Dendritic cell treated with granulocyte-macrophage colony-stimulating factor and Interleukin-4, amounts not matched to agents 40 ng/mL and 50 ng/mL, for 4 days (primary cell): ENCODE results near the gene DNAJC15.
A peak's percentile ranks its signal among the peaks of the same experiment; 100 is the strongest.
"Not testable (repeated sequence)": the region's sequence is repeated elsewhere in the genome, so short reads cannot be mapped to it uniquely, and the experiment has no call there.

Experiments
- H3K27ac Mint-ChIP-seq: one replicate; pipeline ENCODE4 v1.8.0; 2022; ENCODE audit warnings: mild to moderate bottlenecking, mixed read lengths
- H3K27me3 Mint-ChIP-seq: one replicate; pipeline ENCODE4 v1.8.0; 2022; ENCODE audit warnings: mild to moderate bottlenecking, mixed read lengths
- H3K36me3 Mint-ChIP-seq: one replicate; pipeline ENCODE4 v1.8.0; 2022; ENCODE audit warnings: low read depth, mixed read lengths
- H3K4me1 Mint-ChIP-seq: one replicate; pipeline ENCODE4 v1.8.0; 2022; ENCODE audit warnings: low read depth, mixed read lengths
- H3K4me3 Mint-ChIP-seq: one replicate; pipeline ENCODE4 v1.8.0; 2022; ENCODE audit warnings: mild to moderate bottlenecking, moderate library complexity, mixed read lengths
- H3K9me3 Mint-ChIP-seq: one replicate; pipeline ENCODE4 v1.8.0; 2022; ENCODE audit warnings: mixed read lengths
- intact Hi-C: fragments of 100-400 bp; cut with micrococcal nuclease; formaldehyde crosslinking; loops from one replicate; pipeline ENCODE4 v1.15.0; 2022

DNAJC15 gene

DNA sequence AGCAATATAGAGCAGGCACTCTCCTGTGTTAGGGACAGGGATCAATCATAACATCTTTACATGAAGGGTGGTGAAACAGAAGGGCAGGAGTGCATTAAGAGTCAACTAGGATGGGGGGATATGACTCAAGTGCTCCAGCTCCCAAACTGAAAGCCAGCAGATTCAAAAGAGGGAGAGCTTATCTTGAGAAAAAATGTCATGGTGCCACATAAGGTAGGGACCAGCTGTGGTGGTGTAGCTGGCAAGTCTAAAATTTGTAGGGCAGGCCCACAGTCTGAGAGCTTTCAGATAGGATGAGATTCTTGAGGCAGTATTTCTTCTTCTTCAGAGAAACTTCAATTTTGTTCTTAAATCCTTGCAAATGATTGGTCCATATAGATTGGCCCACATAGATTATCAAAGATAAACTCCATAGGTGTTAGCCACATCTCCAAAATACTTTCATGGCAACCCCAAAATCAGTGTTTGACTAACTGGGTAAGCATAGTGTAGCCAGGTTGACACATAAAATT lies 19.1 kb downstream of the DNAJC15 start:
- intact Hi-C loops: no loop called here
- H3K4me1 Mint-ChIP-seq: peaks cover 77% of the 10 kb centered on the region
- no peaks in the 10 kb centered on the region for H3K27me3 Mint-ChIP-seq

DNA sequence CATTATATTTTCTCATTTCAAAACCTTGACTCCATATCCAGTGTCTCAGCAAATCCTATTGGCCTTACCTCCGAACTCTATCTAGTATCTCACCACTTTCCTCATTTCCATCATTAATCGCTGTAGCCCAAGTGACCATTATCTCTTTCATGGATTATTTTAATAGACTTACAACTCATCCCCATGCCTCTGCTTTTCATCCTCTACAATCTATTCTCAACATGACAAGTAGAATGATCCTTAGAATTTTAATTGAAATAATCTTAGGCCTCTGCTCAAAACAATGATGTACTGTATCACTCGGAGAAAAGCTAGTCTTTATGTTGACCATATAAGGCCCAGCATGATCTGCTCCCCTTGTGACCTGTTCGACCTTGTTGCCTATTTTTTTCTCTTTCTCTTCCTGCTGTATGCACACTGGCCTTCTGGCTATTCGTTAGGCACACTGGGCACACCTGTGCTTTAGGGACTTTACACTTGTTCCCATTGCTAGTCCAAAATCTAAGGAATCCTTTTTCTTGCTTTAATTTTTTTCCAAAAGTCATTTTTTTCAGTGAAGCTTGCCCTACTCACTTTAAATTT lies 21.4 kb downstream of the DNAJC15 start:
- Mint-ChIP-seq H3K27ac (peak overlapping the region; percentile 95), H3K27me3 (no peaks in the 10 kb centered on the region), H3K9me3 (no peaks in the 10 kb centered on the region), H3K4me1 (peaks cover 66% of the 10 kb centered on the region), H3K36me3 (peaks cover 18% of the 10 kb centered on the region), H3K4me3 (peak overlapping the region; percentile 61)
- intact Hi-C loops: loop anchor here (5.0 kb wide), 1 partner anchor 53 kb away; the partner anchor contains the start of gene EPSTI1

More for the DNA sequence above, 19.1 kb downstream of the DNAJC15 start:
- H3K27ac Mint-ChIP-seq: no peak overlapping the region
- peaks cover 24% of the 10 kb centered on the region for H3K36me3 Mint-ChIP-seq
- no peaks in the 10 kb centered on the region for H3K9me3 Mint-ChIP-seq
- no peak overlapping the region for H3K4me3 Mint-ChIP-seq

GRCh38 chr13:43045302-43045773 lies 22.0 kb downstream of the DNAJC15 start:
- H3K27me3 Mint-ChIP-seq, H3K9me3 Mint-ChIP-seq: not testable (repeated sequence)
- peaks cover 18% of the 10 kb centered on the region for H3K36me3 Mint-ChIP-seq
- peaks cover 60% of the 10 kb centered on the region for H3K4me1 Mint-ChIP-seq
- H3K4me3 Mint-ChIP-seq: peak overlapping the region; percentile 61
- peak overlapping the region; percentile 95 for H3K27ac Mint-ChIP-seq
- intact Hi-C loops: loop anchor here (5.0 kb wide), 1 partner anchor 53 kb away; the partner anchor contains the start of gene EPSTI1

- peak overlapping the region; percentile 95 for H3K27ac Mint-ChIP-seq
- no peaks in the 10 kb centered on the region for H3K9me3 Mint-ChIP-seq
- peaks cover 57% of the 10 kb centered on the region for H3K4me1 Mint-ChIP-seq
- intact Hi-C loops: loop anchor here (5.0 kb wide), 1 partner anchor 54 kb away; the partner anchor contains the start of gene EPSTI1
- H3K27me3 Mint-ChIP-seq: no peaks in the 10 kb centered on the region
- no peak overlapping the region for H3K4me3 Mint-ChIP-seq
- H3K36me3 Mint-ChIP-seq: peaks cover 18% of the 10 kb centered on the region
Observed at GRCh38 chr13:43046259-43046658, 22.9 kb downstream of the DNAJC15 start.

- H3K9me3 Mint-ChIP-seq: no peaks in the 10 kb centered on the region
- no peaks in the 10 kb centered on the region for H3K27me3 Mint-ChIP-seq
- H3K4me3 Mint-ChIP-seq: no peak overlapping the region
- peaks cover 40% of the 10 kb centered on the region for H3K4me1 Mint-ChIP-seq
- no peak overlapping the region for H3K27ac Mint-ChIP-seq
- H3K36me3 Mint-ChIP-seq: peaks cover 9% of the 10 kb centered on the region
- intact Hi-C loops: no loop called here
Observed at GRCh38 chr13:43054803-43055802, 31.7 kb downstream of the DNAJC15 start.

GRCh38 chr13:43057653-43058317 lies 34.4 kb downstream of the DNAJC15 start:
- peak overlapping the region; percentile 36 for H3K27ac Mint-ChIP-seq
- intact Hi-C loops: no loop called here
- no peaks in the 10 kb centered on the region for H3K9me3 Mint-ChIP-seq

GRCh38 chr13:43058318-43058674 lies 34.9 kb downstream of the DNAJC15 start:
- intact Hi-C loops: no loop called here
- Mint-ChIP-seq H3K27me3 (no peaks in the 10 kb centered on the region), H3K4me3 (no peak overlapping the region), H3K4me1 (peaks cover 49% of the 10 kb centered on the region), H3K27ac (peak overlapping the region; percentile 36), H3K36me3 (peaks cover 22% of the 10 kb centered on the region), H3K9me3 (no peaks in the 10 kb centered on the region)

More at GRCh38 chr13:43057653-43058317, 34.4 kb downstream of the DNAJC15 start:
- H3K4me1 Mint-ChIP-seq: peaks cover 49% of the 10 kb centered on the region
- no peak overlapping the region for H3K4me3 Mint-ChIP-seq
- no peaks in the 10 kb centered on the region for H3K27me3 Mint-ChIP-seq
- H3K36me3 Mint-ChIP-seq: peaks cover 22% of the 10 kb centered on the region

DNA sequence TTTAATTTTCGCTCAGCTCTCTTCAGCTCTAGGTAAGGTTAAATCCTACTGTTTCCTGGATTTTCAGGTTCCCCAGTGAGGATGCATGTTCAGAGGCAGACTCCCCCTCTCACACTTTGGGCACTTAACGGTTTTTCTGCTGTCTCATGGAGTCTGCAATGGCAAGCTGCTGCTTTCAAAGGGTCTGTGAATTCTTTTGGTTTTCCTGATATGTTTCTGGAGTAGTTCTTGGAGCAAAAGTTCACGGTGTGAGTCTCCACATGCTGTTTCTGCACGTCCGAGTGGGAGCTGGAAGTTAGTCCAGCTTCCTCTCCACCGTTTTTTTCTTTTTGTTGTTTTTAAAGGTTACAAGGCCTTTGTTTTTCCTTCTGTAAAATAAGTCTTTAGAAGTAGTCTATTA lies 35.4 kb downstream of the DNAJC15 start:
- intact Hi-C loops: no loop called here
- H3K36me3 Mint-ChIP-seq: peaks cover 22% of the 10 kb centered on the region

GRCh38 chr13:43059779-43060178 lies 36.4 kb downstream of the DNAJC15 start:
- H3K27me3 Mint-ChIP-seq, intact Hi-C loops, H3K9me3 Mint-ChIP-seq, H3K4me3 Mint-ChIP-seq: not testable (repeated sequence)
- Mint-ChIP-seq H3K36me3 (peaks cover 22% of the 10 kb centered on the region), H3K4me1 (peaks cover 55% of the 10 kb centered on the region), H3K27ac (peak overlapping the region; percentile 44)

More for the DNA sequence above, 35.4 kb downstream of the DNAJC15 start:
- Mint-ChIP-seq H3K4me3 (no peak overlapping the region), H3K27me3 (no peaks in the 10 kb centered on the region), H3K27ac (peak overlapping the region; percentile 36), H3K9me3 (no peaks in the 10 kb centered on the region), H3K4me1 (peaks cover 49% of the 10 kb centered on the region)

GRCh38 chr13:43060806-43061205 lies 37.4 kb downstream of the DNAJC15 start:
- Mint-ChIP-seq H3K36me3 (peaks cover 22% of the 10 kb centered on the region), H3K4me1 (peaks cover 55% of the 10 kb centered on the region)
- H3K27ac Mint-ChIP-seq, H3K9me3 Mint-ChIP-seq, H3K4me3 Mint-ChIP-seq, H3K27me3 Mint-ChIP-seq, intact Hi-C loops: not testable (repeated sequence)

DNA sequence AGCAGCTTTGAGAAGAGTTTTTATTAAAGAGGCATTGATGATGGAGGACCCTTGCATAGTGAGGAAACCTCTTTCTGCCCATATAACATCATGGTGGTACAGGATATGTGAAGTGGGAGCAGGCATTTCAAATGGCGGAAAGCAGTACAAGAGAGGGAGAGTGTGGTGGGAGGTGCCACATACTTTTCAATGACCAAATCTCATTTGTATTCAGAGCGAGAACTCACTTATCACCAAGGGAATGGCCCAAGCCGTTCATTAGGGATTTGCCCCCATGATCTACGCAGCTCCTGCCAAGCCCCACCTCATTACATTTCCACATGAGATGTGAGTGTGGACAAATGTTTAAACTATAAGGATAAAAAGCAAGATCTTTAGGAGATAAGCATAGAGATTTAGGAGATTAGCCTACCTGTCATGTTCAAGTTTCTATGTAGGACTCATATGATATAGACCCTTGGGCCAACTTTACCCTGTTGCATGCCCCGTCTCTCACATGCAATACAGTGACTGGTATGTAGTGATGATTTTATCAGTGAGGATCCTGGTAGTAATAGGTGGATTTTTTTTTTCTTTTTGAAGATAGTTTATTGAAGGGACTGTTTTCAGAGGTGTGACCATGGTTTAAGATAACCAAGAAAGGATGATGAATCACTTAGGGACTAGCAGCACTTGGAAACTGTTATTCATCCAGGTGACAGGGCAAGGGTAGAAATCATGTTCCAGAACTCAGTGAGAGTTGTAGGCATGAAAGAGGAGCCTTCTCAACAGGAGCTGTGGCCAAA lies 38.3 kb downstream of the DNAJC15 start:
- Mint-ChIP-seq H3K9me3 (no peaks in the 10 kb centered on the region), H3K36me3 (peaks cover 31% of the 10 kb centered on the region), H3K4me3 (no peak overlapping the region), H3K27me3 (no peaks in the 10 kb centered on the region), H3K4me1 (peaks cover 51% of the 10 kb centered on the region), H3K27ac (no peak overlapping the region)
- intact Hi-C loops: no loop called here

DNA sequence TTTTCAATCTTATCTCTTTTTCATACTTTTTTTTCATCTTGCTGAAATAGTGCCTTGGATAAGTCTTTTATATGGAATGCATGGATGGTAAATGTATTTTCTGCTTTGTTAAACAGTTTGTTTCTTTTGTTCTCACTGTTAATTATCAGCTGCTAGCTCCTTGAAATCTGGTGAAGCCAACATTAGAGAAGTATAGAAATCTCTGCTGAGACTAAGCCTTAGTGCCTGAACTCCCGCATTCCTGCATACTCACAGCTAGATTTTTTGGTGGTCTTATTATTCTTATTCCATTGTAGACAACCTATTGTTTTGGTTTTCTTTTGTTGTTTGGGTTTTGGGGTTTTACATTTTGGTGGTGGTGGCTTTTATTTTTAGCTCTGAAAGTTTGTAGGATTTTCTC lies 48.4 kb downstream of the DNAJC15 start:
- peaks cover 20% of the 10 kb centered on the region for H3K4me1 Mint-ChIP-seq
- H3K9me3 Mint-ChIP-seq: no peaks in the 10 kb centered on the region
- H3K4me3 Mint-ChIP-seq: no peak overlapping the region
- H3K36me3 Mint-ChIP-seq: peaks cover 29% of the 10 kb centered on the region
- no peak overlapping the region for H3K27ac Mint-ChIP-seq
- no peaks in the 10 kb centered on the region for H3K27me3 Mint-ChIP-seq
- intact Hi-C loops: no loop called here

- Mint-ChIP-seq H3K27me3 (no peaks in the 10 kb centered on the region), H3K36me3 (peaks cover 29% of the 10 kb centered on the region), H3K27ac (no peak overlapping the region), H3K4me3 (no peak overlapping the region), H3K4me1 (peaks cover 21% of the 10 kb centered on the region), H3K9me3 (no peaks in the 10 kb centered on the region)
- intact Hi-C loops: no loop called here
Observed at GRCh38 chr13:43072394-43072793, 49.0 kb downstream of the DNAJC15 start.
